Liver (tissue), 5 donors: Measurements from ENCODE around the gene RAB2B. TPM values are rescaled to one million over a fixed set of nuclear protein-coding genes. Genes with fewer than 3 reads are reported as not detected.

Experiments used
- polyA plus RNA-seq, 2 donors: library from polyadenylated mRNA; stranded (reverse) in 1 of 2; unstranded in 1 of 2; fragments of 200-250 nt in 1 of 2; fragments of >200 nt in 1 of 2; fragmentation: Nextera tagmentation in 1 of 2; extraction: Ambion mirVana in 1 of 2; gene quantifications; one replicate each; pipeline versions ENCODE4 v1.2.1 to v1.2.3, GENCODE V29; 2013 to 2015
- small RNA-seq: library from RNA; depleted of rRNA; stranded (forward); fragments of <200 nt; gene quantifications from one replicate; pipeline ENCODE3, GENCODE V24; 2014
- total RNA-seq, 2 donors: library from RNA; depleted of rRNA; stranded (reverse); fragments of >200 nt; gene quantifications; one replicate each; pipeline ENCODE4 v1.2.3, GENCODE V29; 2014
- donor health status: healthy.
- donor health status: healthy.
- donor health status: healthy.

Gene RAB2B
- total and polyA plus RNA-seq, 4 donors = 4.2 to 60.9 (median 10.4) TPM

Small RNA genes within 50 kb of the gene (small RNA-seq; reads per million reads assigned to genes)
- not detected for gene RN7SL650P

Other genes starting within 250 kb of the RAB2B start
- gene HNRNPC, start 207.5 kb downstream of the RAB2B start, total RNA-seq = 100 to 1,000 TPM; 286 to 384 TPM
- gene HNRNPC, start 207.5 kb downstream of the RAB2B start, polyA plus RNA-seq = 100 to 1,000 TPM; 119 to 254 TPM
- gene RPGRIP1, start 196.9 kb downstream of the RAB2B start, total RNA-seq = 1 to 10 TPM in 1 of 2 donors, under 1 TPM in 1; 0.42 to 1.3 TPM
- gene RPGRIP1, start 196.9 kb downstream of the RAB2B start, polyA plus RNA-seq = under 1 TPM; 0.27 to 0.38 TPM
- gene SUPT16H, start 92.9 kb downstream of the RAB2B start, total RNA-seq = 10 to 100 TPM; 27.9 to 51.6 TPM
- 10 to 100 TPM; 18.6 to 19.8 TPM for gene SUPT16H, start 92.9 kb downstream of the RAB2B start, polyA plus RNA-seq
- gene CHD8, start 20.8 kb downstream of the RAB2B start, total RNA-seq = 10 to 100 TPM; 27.3 to 29.5 TPM
- 10 to 100 TPM in 1 of 2 donors, 1 to 10 TPM in 1; 9.6 to 11.1 TPM for gene CHD8, start 20.8 kb downstream of the RAB2B start, polyA plus RNA-seq
- gene TOX4, start 236 bp upstream of the RAB2B start, total RNA-seq = 10 to 100 TPM; 18.3 to 22.4 TPM
- gene TOX4, start 236 bp upstream of the RAB2B start, polyA plus RNA-seq = 10 to 100 TPM; 16.9 to 29.8 TPM
- gene METTL3, start 34.4 kb upstream of the RAB2B start, total RNA-seq = 10 to 100 TPM; 26.0 to 50.8 TPM
- gene METTL3, start 34.4 kb upstream of the RAB2B start, polyA plus RNA-seq = 10 to 100 TPM; 10.5 to 23.8 TPM
- gene SALL2, start 49.4 kb upstream of the RAB2B start, total RNA-seq = 1 to 10 TPM in 1 of 2 donors, under 1 TPM in 1; 0.92 to 2.9 TPM
- under 1 TPM; 0.49 to 0.63 TPM for gene SALL2, start 49.4 kb upstream of the RAB2B start, polyA plus RNA-seq
- gene OR10G3, start 103.1 kb upstream of the RAB2B start, total RNA-seq = not detected
- gene OR10G3, start 103.1 kb upstream of the RAB2B start, polyA plus RNA-seq = not detected
- not detected for gene OR10G2, start 158.0 kb upstream of the RAB2B start, total RNA-seq
- gene OR10G2, start 158.0 kb upstream of the RAB2B start, polyA plus RNA-seq = not detected
- gene OR4E2, start 176.9 kb upstream of the RAB2B start, total RNA-seq = not detected
- not detected for gene OR4E2, start 176.9 kb upstream of the RAB2B start, polyA plus RNA-seq
- gene OR4E1, start 196.9 kb upstream of the RAB2B start, total RNA-seq = not detected
- gene OR4E1, start 196.9 kb upstream of the RAB2B start, polyA plus RNA-seq = not detected